Measurements from ENCODE around the gene FOXD4L1.
"Not testable (repeated sequence)": the region's sequence is repeated elsewhere in the genome, so short reads cannot be mapped to it uniquely, and the experiment has no call there.

FOXD4L1 gene

GRCh38 chr2:113498365-113498764 lies at the start of gene FOXD4L1:
FOXD4L1 (plus strand) TSS chr2:113498665; CDS start chr2:113499257, 592 bp downstream.
- DNase-seq, result not testable (repeated sequence)

- DNase-seq, result not testable (repeated sequence)
Measured at GRCh38 chr2:113465770-113466169, 32.7 kb upstream of the FOXD4L1 start.

- DNase-seq, result not testable (repeated sequence)
Measured at GRCh38 chr2:113476688-113477368, 21.6 kb upstream of the FOXD4L1 start.

- DNase-seq, result not testable (repeated sequence)
Measured at GRCh38 chr2:113496527-113496926, 1.9 kb upstream of the FOXD4L1 start.

GRCh38 chr2:113499019-113499885 lies 787 bp downstream of the FOXD4L1 start:
- DNase-seq, result not testable (repeated sequence)

- DNase-seq, result not testable (repeated sequence)
Measured at GRCh38 chr2:113499886-113500722, 1.6 kb downstream of the FOXD4L1 start.

GRCh38 chr2:113500723-113501038 lies 2.2 kb downstream of the FOXD4L1 start:
- DNase-seq, result not testable (repeated sequence)

GRCh38 chr2:113502216-113503093 lies 4.0 kb downstream of the FOXD4L1 start:
- peak; percentile 53 for DNase-seq

- DNase-seq, result peak; percentile 72
Measured at GRCh38 chr2:113503094-113504042, 4.9 kb downstream of the FOXD4L1 start.

GRCh38 chr2:113504081-113504480 lies 5.6 kb downstream of the FOXD4L1 start:
- DNase-seq, result peak; percentile 33

- DNase-seq, result not testable (repeated sequence)
Measured at GRCh38 chr2:113507394-113508140, 9.1 kb downstream of the FOXD4L1 start.

- not testable (repeated sequence) for DNase-seq
Measured at GRCh38 chr2:113508187-113508586, 9.7 kb downstream of the FOXD4L1 start.

- DNase-seq, result not testable (repeated sequence)
Measured at GRCh38 chr2:113510913-113511312, 12.4 kb downstream of the FOXD4L1 start.

- DNase-seq, result not testable (repeated sequence)
Measured at GRCh38 chr2:113511859-113512258, 13.4 kb downstream of the FOXD4L1 start.

GRCh38 chr2:113515457-113515856 lies 17.0 kb downstream of the FOXD4L1 start:
- DNase-seq, result not testable (repeated sequence)

- DNase-seq, result not testable (repeated sequence)
Measured at GRCh38 chr2:113515995-113516394, 17.5 kb downstream of the FOXD4L1 start.

GRCh38 chr2:113517025-113517424 lies 18.6 kb downstream of the FOXD4L1 start:
- not testable (repeated sequence) for DNase-seq

- DNase-seq, result not testable (repeated sequence)
Measured at GRCh38 chr2:113520837-113521236, 22.4 kb downstream of the FOXD4L1 start.

- DNase-seq, result not testable (repeated sequence)
Measured at GRCh38 chr2:113521492-113521891, 23.0 kb downstream of the FOXD4L1 start.

- not testable (repeated sequence) for DNase-seq
Measured at GRCh38 chr2:113524986-113525385, 26.5 kb downstream of the FOXD4L1 start.

Data from suppressor macrophage treated with lipopolysaccharide for 4 hours (primary cell).